Skeletal muscle satellite cell (primary cell): Measurements from ENCODE around the gene CLDN7.

ENCODE experiments used
- H3K27me3 ChIP-seq: 2 replicates; pipeline ENCODE4 v1.7.0; 2013; ENCODE audit warnings: low read length; ENCODE audit not compliant: control insufficient read depth, insufficient read depth
- H3K36me3 ChIP-seq: 2 replicates; pipeline ENCODE4 v1.7.0; 2013; ENCODE audit warnings: mild to moderate bottlenecking, control low read depth, low read length; ENCODE audit not compliant: insufficient read depth
- H3K4me1 ChIP-seq: 2 replicates; pipeline ENCODE4 v1.7.0; 2013; ENCODE audit warnings: low read length; ENCODE audit not compliant: control insufficient read depth, insufficient read depth
- H3K4me2 ChIP-seq: 2 replicates; pipeline ENCODE4 v1.7.0; 2013; ENCODE audit warnings: mild to moderate bottlenecking, low read length
- H3K4me3 ChIP-seq: 2 replicates; pipeline ENCODE4 v1.7.0; 2013; ENCODE audit warnings: low read length
- H3K9ac ChIP-seq: 2 replicates; pipeline ENCODE4 v1.7.0; 2013; ENCODE audit warnings: mild to moderate bottlenecking, low read depth, low read length, moderate library complexity
- H3K9me3 ChIP-seq: replicated peaks from 2 replicates; pipeline ENCODE4 v1.7.0; 2013; ENCODE audit warnings: mild to moderate bottlenecking, control low read depth, low read length

CLDN7 gene

DNA sequence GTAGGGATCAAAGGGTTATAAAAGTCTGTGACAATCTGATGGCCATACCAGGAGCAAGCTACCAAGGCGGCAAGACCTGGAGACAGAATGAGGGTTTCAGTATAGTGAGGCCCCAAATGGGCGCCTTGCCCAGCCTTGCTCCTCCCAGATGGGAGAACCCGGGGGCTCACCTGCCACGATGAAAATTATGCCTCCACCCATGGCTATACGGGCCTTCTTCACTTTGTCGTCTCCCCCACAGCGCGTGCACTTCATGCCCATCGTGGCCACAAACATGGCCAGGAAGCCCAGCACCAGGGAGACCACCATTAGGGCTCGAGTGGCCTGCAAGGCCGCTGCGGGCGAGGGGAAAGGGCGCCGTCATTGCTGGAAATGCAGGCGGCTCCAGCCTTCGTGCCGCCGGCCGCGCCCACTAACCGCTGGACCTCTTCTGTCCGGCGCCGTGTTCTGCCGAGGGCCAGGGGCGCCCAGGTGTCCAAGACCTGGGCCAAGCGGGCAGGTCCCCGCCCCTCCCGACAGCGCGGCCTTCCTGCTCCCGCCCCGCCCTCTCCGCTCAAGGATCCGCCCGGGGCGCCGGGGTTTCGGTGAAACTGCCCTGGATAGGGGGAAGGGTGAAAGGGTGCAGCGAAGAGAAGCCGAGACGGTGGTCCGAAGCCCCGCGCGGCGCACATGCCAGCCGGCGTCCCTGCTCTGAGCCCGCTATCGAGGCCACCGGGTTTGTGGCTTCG, 1.5 kb downstream of the CLDN7 start:
- Histone ChIP-seq H3K36me3 (peaks cover 20% of the 10 kb centered on the region), H3K27me3 (no peaks in the 10 kb centered on the region), H3K4me3 (peak overlapping the region; percentile 59), H3K4me1 (peaks cover 53% of the 10 kb centered on the region), H3K4me2 (peak overlapping the region; percentile 86), H3K9me3 (no peaks in the 10 kb centered on the region), H3K9ac (peak overlapping the region; percentile 67)

DNA sequence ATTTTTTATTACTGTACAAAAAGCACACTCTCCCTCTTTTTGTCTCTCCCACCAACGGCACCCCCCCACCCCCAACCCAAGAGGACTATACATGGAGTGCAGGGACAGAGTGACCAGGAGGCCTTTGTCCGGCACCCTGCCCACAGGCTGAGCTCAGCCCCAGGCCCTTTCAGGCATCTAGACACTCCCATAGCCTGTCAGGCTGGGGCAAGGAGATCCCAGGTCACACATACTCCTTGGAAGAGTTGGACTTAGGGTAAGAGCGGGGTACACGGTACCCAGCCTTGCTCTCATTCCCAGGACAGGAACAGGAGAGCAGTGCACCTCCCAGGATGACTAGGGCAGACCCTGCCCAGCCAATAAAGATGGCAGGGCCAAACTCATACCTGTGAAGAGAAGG, 2.1 kb downstream of the CLDN7 start:
- Histone ChIP-seq H3K4me3 (no peak overlapping the region), H3K9ac (no peak overlapping the region), H3K27me3 (no peaks in the 10 kb centered on the region), H3K4me2 (no peak overlapping the region), H3K9me3 (no peaks in the 10 kb centered on the region), H3K4me1 (peaks cover 53% of the 10 kb centered on the region), H3K36me3 (peaks cover 22% of the 10 kb centered on the region)

DNA sequence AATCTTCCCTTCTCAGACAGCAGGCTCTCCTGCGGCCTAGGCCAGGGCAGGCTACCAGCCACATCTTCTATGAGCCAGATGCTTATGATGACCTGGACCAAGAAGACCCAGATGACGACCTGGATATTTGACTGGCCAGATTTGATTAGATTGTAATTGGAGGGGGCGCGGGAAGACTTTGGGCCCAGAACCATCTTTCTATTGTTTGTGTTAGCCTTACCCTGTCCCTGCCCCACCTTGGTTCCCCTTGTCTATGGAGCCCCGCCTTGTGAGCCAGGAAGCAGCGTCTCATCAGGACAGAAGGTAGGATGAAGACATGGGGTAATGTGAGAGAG, 2.8 kb downstream of the CLDN7 start:
- Histone ChIP-seq H3K4me3 (no peak overlapping the region), H3K27me3 (no peaks in the 10 kb centered on the region), H3K9me3 (no peaks in the 10 kb centered on the region), H3K36me3 (peaks cover 28% of the 10 kb centered on the region), H3K4me1 (peaks cover 53% of the 10 kb centered on the region), H3K9ac (no peak overlapping the region), H3K4me2 (peak overlapping the region; percentile 60)

DNA sequence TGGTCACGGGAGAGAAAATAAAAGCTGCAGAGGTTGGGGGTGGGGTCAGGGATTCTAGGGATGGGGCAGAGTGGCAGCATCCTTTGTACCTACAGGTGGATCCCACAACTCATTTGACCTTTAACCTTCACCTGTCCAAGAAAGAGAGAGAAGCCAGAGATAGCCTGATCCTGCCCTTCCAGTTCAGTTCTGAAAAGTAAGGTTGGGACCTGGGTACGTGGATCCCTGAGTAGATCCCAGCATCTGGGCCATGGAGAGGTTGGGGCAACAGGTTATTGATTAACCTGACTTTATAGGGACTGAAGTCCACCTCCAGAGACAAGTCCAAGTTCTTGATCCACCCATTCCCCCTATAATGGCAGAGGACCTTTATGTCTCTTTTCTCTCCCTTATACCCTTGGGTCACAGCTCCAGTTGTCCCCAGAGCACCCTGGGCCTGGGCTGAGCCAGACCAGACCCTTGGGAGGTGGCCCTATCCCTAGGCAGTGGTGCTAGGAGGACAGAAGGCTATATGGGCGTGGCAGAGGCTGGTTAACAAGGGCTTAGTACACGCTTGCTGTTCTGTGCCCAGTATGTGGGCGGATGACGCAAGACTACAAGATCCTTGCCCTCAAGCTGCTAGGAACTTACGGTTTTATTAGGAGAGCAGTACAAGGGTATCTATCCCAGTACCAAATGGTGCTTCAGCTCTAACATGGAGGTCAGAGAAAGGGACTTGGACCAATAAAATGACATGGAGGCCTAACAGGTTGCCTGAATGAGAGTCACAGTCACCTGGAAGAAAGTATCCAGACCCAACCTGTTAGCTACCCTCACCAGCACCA, 3.3 kb downstream of the CLDN7 start:
- Histone ChIP-seq H3K4me1 (peaks cover 49% of the 10 kb centered on the region), H3K9me3 (no peaks in the 10 kb centered on the region), H3K4me3 (no peak overlapping the region), H3K4me2 (peak overlapping the region; percentile 60), H3K36me3 (peaks cover 33% of the 10 kb centered on the region), H3K27me3 (no peaks in the 10 kb centered on the region), H3K9ac (peak overlapping the region; percentile 49)

DNA sequence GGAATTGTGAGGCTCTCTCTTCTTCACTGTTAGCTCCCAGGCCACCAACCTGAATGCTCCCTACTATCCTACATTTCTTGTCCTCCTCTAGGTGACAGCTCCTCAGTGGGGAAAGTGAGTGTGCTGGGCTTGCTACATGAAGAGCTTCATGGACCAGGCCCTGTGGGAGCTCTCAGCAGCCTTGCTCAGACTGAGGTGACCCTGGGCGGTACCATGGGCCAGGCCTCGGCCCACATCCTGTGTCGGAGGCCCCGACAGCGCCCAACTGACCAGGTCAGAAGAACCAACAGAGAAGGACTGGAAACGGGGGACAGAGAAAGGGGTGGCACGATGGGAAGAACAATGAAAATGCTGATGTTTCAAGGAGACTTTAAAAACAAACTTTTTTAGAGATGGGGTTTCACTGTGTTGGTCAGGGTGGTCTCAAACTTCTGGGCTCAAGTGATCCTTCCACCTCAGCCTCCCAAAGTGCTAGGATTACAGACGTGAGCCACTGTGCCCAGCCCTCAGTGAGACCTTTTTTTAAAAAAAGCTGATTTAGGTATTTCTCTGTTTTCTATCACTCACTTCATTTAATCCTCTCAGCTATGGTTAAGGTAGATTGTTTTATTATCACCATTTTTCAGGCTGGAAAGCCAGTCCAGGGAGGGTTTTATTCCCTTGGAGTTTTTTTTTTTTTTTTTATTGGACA, 5.4 kb downstream of the CLDN7 start:
- no peak overlapping the region for H3K9ac ChIP-seq
- no peaks in the 10 kb centered on the region for H3K27me3 ChIP-seq
- no peak overlapping the region for H3K4me2 ChIP-seq
- H3K36me3 ChIP-seq: peaks cover 34% of the 10 kb centered on the region
- no peak overlapping the region for H3K4me3 ChIP-seq
- H3K4me1 ChIP-seq: peaks cover 36% of the 10 kb centered on the region
- H3K9me3 ChIP-seq: no peaks in the 10 kb centered on the region

DNA sequence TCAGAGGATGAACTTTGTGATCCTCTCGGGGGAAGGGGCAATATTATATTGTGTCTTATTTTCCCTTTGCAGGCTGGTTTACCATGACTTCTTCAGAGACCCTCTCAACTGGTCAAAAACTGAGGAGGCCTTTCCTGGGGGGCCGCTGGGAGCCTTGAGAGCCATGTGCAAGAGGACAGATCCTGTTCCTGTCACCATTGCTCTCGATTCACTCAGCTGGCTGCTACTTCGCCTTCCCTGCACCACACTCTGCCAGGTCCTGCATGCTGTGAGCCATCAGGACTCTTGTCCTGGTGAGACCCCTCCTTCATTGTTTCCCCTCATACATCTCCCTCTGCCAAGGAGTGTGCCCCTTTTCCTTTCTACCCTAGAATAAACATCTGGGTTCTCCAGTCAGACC, 7.8 kb downstream of the CLDN7 start:
- Histone ChIP-seq H3K9ac (no peak overlapping the region), H3K36me3 (peaks cover 32% of the 10 kb centered on the region), H3K4me1 (peaks cover 26% of the 10 kb centered on the region), H3K9me3 (no peaks in the 10 kb centered on the region), H3K4me3 (no peak overlapping the region), H3K4me2 (no peak overlapping the region), H3K27me3 (no peaks in the 10 kb centered on the region)

DNA sequence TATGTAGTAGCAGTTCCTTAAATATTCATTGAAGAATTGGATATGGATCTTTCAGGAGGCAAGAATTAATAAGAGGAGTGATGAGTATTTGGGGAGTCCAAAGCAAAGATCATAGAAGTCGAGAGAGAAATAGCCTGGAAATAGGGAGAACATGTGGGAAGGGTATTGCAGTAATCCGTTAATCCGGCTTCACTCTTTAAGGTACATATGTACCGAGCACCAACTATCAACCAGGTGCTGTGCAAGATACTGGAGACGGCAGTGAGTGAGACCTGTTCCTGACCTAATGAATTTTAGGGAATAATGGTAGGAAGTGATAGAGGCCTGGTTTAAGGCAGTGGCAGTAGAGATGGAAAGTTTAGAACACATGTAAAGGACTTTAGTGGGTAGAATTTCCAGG, 9.2 kb downstream of the CLDN7 start:
- H3K27me3 ChIP-seq: no peaks in the 10 kb centered on the region
- H3K4me1 ChIP-seq: peaks cover 22% of the 10 kb centered on the region
- H3K4me2 ChIP-seq: peak overlapping the region; percentile 98
- peak overlapping the region; percentile 100 for H3K9ac ChIP-seq
- H3K4me3 ChIP-seq: peak overlapping the region; percentile 96
- H3K36me3 ChIP-seq: peaks cover 20% of the 10 kb centered on the region
- H3K9me3 ChIP-seq: no peaks in the 10 kb centered on the region

DNA sequence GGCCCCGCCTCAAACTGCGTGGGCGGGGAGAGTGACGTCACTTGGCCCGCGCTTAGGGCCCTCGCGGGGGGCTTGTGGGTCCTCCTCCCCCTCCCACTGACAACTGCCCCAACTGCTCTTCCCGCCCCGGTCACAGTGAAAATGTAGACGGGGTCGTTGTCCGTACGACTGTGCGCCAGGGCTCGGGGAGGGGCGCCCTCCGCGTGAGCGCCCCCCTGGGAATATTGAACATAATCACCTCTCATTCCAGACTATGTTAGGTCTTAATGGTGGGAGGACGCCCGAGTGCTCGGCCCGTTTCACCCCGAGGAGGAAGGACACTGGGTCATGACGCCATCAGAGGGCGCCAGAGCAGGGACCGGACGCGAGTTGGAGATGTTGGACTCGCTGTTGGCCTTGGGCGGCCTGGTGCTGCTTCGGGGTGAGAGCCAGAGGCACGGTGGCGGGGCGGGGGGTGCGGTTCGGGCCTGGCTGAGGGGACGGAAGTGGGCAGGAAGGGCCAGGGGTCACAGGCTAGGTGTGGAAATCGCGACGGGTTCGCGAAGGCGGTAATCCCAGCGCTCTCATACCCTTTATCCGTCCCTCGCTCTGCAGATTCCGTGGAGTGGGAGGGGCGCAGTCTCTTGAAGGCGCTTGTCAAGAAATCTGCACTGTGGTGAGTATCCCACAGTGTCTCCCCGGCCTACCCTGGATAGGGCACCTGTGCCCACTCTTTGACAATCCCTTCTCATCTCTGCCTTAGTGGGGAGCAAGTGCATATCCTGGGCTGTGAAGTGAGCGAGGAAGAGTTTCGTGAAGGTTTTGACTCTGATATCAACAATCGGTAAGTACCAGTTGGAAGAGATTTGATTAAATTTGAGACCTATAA, 9.9 kb downstream of the CLDN7 start, which contains the start of gene ELP5:
TSS of gene ELP5 (plus strand) at position 40 of the 868 bp plus-strand sequence. CDS start at position 376, 336 bp downstream.
- H3K4me2 ChIP-seq: peak within 1 kb of the TSS; percentile 98
- peaks cover 22% of the 10 kb centered on the region for H3K4me1 ChIP-seq
- H3K9me3 ChIP-seq: no peaks in the 10 kb centered on the region
- no peaks in the 10 kb centered on the region for H3K27me3 ChIP-seq
- H3K9ac ChIP-seq: peak within 1 kb of the TSS; percentile 100
- H3K4me3 ChIP-seq: peak within 1 kb of the TSS; percentile 96
- H3K36me3 ChIP-seq: peaks cover 20% of the 10 kb centered on the region

DNA sequence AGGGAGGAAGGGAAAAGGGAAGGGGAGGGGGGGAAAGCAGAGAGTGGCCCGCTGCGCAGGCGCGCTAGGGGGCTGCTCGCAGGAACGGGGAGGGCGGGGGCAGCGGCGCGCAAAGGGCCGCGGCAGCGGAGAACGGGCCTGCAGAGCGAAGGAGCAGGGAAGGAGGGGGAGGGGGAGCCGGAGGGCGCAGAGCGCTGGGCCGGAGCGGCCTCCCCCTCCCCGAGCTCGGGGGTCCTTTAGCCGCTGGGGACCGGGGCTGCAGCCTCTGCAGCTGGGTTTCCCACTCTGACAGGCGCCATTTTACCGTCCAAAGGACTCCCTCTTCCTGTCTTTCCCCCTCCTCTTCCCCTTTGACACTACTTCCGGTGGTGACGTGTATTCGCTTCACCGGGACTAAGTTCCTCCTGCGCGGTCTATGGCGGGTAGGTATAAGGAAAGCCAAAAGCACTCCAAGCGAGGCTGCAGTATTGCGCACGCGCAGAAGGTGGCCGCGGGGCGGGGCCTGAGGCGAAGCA, 10.6 kb downstream of the CLDN7 start, which contains the start of gene CTDNEP1:
TSS of gene CTDNEP1 (minus strand) at position 74 of the 515 bp plus-strand sequence. CDS start 438 bp downstream, outside the sequence.
- H3K9ac ChIP-seq: peak within 1 kb of the TSS; percentile 100
- H3K27me3 ChIP-seq: no peaks in the 10 kb centered on the region
- H3K4me2 ChIP-seq: peak within 1 kb of the TSS; percentile 98
- peak within 1 kb of the TSS; percentile 96 for H3K4me3 ChIP-seq
- peaks cover 17% of the 10 kb centered on the region for H3K36me3 ChIP-seq
- no peaks in the 10 kb centered on the region for H3K9me3 ChIP-seq
- H3K4me1 ChIP-seq: peaks cover 22% of the 10 kb centered on the region

DNA sequence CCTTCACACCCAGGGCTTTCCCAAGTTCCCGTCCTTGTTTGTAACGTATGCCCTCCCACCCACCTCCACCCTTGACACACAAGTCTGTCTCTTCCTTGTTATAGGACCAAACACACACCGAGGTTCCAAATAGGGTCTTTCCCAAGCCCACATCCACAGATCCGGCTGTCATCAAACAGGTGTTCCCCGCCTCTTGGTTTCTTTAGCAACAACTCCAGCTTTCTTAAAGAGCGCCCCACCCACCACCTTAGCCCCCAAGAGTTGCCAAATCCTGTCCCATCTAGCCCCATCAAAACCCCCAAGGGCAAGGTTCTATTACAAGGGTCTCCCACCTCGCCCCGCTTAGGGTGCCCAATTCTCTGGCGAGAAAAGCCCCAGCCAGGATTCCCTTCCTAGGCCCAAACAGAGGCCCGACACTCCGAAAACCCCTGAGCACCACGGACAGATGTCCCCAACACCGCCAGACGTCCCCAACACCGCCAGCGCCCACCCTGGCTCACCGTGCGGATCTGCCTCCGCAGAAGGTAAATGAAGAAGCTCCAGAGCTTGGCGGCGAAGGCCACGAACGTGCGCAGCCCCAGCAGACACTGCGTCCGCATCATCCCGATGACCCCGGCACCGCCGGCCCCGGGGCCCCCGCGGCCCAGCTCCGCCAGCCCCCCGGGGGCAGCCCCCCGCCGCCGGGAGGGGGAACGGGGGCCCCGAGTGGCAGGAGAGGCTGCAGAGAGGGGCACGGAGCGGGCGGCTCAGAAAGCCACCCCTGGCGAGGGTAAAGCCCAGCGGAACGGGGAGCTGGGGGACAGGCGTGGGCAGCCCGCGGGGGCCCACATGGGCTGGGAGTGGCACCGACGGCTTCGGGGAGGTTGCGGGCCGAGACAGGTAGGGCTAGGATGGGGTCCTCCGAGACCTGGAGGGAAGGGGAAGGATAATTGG, 11.3 kb downstream of the CLDN7 start:
- Histone ChIP-seq H3K27me3 (no peaks in the 10 kb centered on the region), H3K9ac (peak overlapping the region; percentile 100), H3K36me3 (peaks cover 19% of the 10 kb centered on the region), H3K4me3 (peak overlapping the region; percentile 96), H3K9me3 (no peaks in the 10 kb centered on the region), H3K4me1 (peaks cover 22% of the 10 kb centered on the region), H3K4me2 (peak overlapping the region; percentile 93)
